Hepatocyte (in vitro differentiated cells): ENCODE data around the gene CYLD. TPM values are rescaled to one million over a fixed set of nuclear protein-coding genes. Genes with fewer than 3 reads are reported as not detected.

Experiments used
- DNase-seq: peaks from one replicate; pipeline ENCODE4 v3.0.0-alpha.2; 2016; ENCODE audit warnings: low spot score
- H2AFZ ChIP-seq: fragments of 200-600 bp; sonication (generic); 2 replicates; pipeline ENCODE4 v1.6.0; 2016; ENCODE audit warnings: antibody characterized with exemption, mild to moderate bottlenecking
- H3K27ac ChIP-seq: fragments of 200-600 bp; sonication (generic); 2 replicates; pipeline ENCODE4 v1.5.1; 2016; ENCODE audit warnings: mild to moderate bottlenecking
- H3K27me3 ChIP-seq: fragments of 200-600 bp; sonication (generic); 2 replicates; pipeline ENCODE4 v1.6.1; 2016
- H3K36me3 ChIP-seq: fragments of 200-600 bp; sonication (generic); replicated peaks from 2 replicates; pipeline ENCODE4 v1.5.1; 2016; ENCODE audit warnings: low read depth; ENCODE audit not compliant: insufficient read depth
- H3K4me1 ChIP-seq: fragments of 200-600 bp; sonication (generic); 2 replicates; pipeline ENCODE4 v1.5.1; 2016; ENCODE audit warnings: mild to moderate bottlenecking, moderate library complexity; ENCODE audit not compliant: insufficient read depth
- H3K4me2 ChIP-seq: fragments of 200-600 bp; sonication (generic); 2 replicates; pipeline ENCODE4 v1.6.0; 2016
- H3K4me3 ChIP-seq: fragments of 200-600 bp; sonication (generic); 2 replicates; pipeline ENCODE4 v1.5.1; 2016; ENCODE audit warnings: mild to moderate bottlenecking
- H3K79me2 ChIP-seq: fragments of 200-600 bp; sonication (generic); 2 replicates; pipeline ENCODE4 v1.6.0; 2017; ENCODE audit warnings: mild to moderate bottlenecking
- H3K9me2 ChIP-seq: fragments of 200-600 bp; sonication (generic); replicated peaks from 2 replicates; pipeline ENCODE4 v1.6.0; 2017; ENCODE audit warnings: mild to moderate bottlenecking; ENCODE audit not compliant: insufficient read depth
- H3K9me3 ChIP-seq: fragments of 200-600 bp; sonication (generic); 2 replicates; pipeline ENCODE4 v1.5.1; 2016; ENCODE audit warnings: low read depth, mild to moderate bottlenecking
- H4K20me1 ChIP-seq: fragments of 200-600 bp; sonication (generic); 2 replicates; pipeline ENCODE4 v1.6.0; 2016; ENCODE audit warnings: mild to moderate bottlenecking; ENCODE audit not compliant: insufficient read depth, poor library complexity, severe bottlenecking
- EZH2 ChIP-seq: fragments of 200-600 bp; sonication (generic); IDR thresholded peaks from 2 replicates; pipeline ENCODE4 v1.6.1; 2016; ENCODE audit warnings: antibody characterized with exemption, mild to moderate bottlenecking, borderline replicate concordance
- EZH2phosphoT487 ChIP-seq: fragments of 200-600 bp; sonication (generic); IDR thresholded peaks from one replicate; pipeline ENCODE4 v1.6.1; 2018; ENCODE audit warnings: antibody characterized with exemption, mild to moderate bottlenecking, low read depth, moderate library complexity; ENCODE audit not compliant: unreplicated experiment, severe bottlenecking
- WGBS: methylation state at CpG from one replicate; pipeline ENCODE4 v1.1.6; 2016; ENCODE audit warnings: low lambda C conversion rate; ENCODE audit errors: missing lambda C conversion rate; 5-methylcytosine and 5-hydroxymethylcytosine counted together
- polyA plus RNA-seq: library from polyadenylated mRNA; unstranded; fragments of >200 nt; fragmentation: Nextera tagmentation; extraction: Ambion mirVana; gene quantifications from 2 replicates; pipeline ENCODE4 v1.2.1, GENCODE V29; 2016
- total RNA-seq: library from RNA; depleted of rRNA; stranded (reverse); fragments of >200 nt; gene quantifications from 2 replicates; pipeline ENCODE4 v1.2.3, GENCODE V29; 2014
- TF ChIP-seq, protein P1 (sequence below): fragments of 200-600 bp; sonication (generic); IDR thresholded peaks from 2 replicates; pipeline ENCODE4 v1.5.1; 2016; ENCODE audit warnings: antibody characterized with exemption, mild to moderate bottlenecking; ENCODE audit not compliant: poor library complexity

The CYLD gene
- total and polyA plus RNA-seq, 2 experiments from 2014 or later, result 9.9 to 17.8 TPM

DNA sequence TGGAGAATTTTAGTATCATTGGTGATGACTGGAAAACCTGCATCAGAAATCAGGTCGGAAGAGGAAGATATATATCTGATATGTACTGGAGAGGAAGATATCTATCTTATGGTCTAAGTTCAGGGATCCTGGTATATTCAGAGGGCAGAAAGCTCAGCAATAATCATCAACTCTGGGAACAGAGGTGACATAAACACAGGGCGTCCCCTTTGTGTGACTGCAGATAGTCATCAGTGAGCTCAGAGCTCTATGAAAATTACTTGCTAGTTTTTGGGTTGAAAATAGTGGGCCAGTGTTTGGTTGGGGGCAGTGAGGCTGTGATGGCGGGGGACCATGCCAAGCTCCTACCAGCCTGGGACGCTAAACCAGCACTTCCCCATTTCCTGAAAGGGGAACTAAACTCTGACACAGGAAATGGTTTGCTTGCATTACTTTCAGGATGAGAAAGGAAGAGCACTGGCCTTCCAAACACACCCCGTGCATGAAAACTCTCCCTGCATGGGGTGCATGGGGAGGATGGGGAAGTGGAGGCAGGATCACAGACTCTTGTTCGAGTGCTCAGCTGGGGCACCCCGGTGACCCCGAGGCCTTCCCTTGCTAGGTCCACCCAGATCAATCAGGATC, 32.7 kb upstream of the CYLD start:
- TF ChIP-seq EZH2phosphoT487, result no peak
- TF ChIP-seq, protein P1, sequence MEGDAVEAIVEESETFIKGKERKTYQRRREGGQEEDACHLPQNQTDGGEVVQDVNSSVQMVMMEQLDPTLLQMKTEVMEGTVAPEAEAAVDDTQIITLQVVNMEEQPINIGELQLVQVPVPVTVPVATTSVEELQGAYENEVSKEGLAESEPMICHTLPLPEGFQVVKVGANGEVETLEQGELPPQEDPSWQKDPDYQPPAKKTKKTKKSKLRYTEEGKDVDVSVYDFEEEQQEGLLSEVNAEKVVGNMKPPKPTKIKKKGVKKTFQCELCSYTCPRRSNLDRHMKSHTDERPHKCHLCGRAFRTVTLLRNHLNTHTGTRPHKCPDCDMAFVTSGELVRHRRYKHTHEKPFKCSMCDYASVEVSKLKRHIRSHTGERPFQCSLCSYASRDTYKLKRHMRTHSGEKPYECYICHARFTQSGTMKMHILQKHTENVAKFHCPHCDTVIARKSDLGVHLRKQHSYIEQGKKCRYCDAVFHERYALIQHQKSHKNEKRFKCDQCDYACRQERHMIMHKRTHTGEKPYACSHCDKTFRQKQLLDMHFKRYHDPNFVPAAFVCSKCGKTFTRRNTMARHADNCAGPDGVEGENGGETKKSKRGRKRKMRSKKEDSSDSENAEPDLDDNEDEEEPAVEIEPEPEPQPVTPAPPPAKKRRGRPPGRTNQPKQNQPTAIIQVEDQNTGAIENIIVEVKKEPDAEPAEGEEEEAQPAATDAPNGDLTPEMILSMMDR, result no peak
- Histone ChIP-seq H2AFZ (no peak overlapping the region), H3K79me2 (no peaks in the 10 kb centered on the region), H3K4me1 (peaks cover 16% of the 10 kb centered on the region), H3K27me3 (no peaks in the 10 kb centered on the region), H3K9me3 (no peaks in the 10 kb centered on the region), H3K27ac (no peak overlapping the region), H3K4me2 (no peak overlapping the region), H4K20me1 (no peaks in the 10 kb centered on the region), H3K9me2 (no peaks in the 10 kb centered on the region), H3K4me3 (no peak overlapping the region), H3K36me3 (no peaks in the 10 kb centered on the region)
- 83% methylated on average over 8 of the region's 8 CpGs for WGBS
- no peak for DNase-seq

DNA sequence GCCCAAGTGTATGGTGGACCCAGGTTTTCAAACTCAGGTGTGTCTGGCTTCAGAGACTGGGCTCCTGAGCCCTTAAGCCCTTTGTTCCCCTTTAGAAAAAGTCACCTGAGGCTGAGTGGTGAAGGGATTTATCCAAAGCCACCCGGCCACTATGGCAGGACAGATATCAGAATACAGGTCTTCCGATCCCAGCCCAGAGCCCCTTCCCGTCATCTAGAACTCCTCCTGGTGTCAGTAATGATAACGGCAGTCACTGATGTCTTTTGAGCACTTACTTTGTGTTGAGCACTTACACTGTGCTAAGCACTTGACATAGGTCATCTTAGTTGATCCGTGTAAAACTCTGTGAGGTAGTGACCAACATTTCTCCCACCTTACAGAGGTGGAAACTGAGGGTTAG, 31.9 kb upstream of the CYLD start:
- TF ChIP-seq EZH2 (no peak), EZH2phosphoT487 (no peak)
- TF ChIP-seq, protein P1, result no peak
- Histone ChIP-seq H3K27me3 (no peaks in the 10 kb centered on the region), H3K9me2 (no peaks in the 10 kb centered on the region), H3K9me3 (no peaks in the 10 kb centered on the region), H4K20me1 (no peaks in the 10 kb centered on the region), H3K79me2 (no peaks in the 10 kb centered on the region), H3K4me3 (no peak overlapping the region), H3K4me1 (peaks cover 22% of the 10 kb centered on the region), H2AFZ (no peak overlapping the region), H3K36me3 (no peaks in the 10 kb centered on the region), H3K4me2 (no peak overlapping the region), H3K27ac (no peak overlapping the region)
- no peak for DNase-seq
- 87% methylated on average over 5 of the region's 5 CpGs for WGBS

DNA sequence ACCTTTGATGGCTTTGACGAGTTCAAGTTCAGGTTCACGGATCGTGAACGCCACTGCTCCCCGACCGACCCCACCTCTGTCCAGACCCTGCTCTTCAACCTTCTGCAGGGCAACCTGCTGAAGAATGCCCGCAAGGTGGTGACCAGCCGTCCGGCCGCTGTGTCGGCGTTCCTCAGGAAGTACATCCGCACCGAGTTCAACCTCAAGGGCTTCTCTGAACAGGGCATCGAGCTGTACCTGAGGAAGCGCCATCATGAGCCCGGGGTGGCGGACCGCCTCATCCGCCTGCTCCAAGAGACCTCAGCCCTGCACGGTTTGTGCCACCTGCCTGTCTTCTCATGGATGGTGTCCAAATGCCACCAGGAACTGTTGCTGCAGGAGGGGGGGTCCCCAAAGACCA, 30.8 kb upstream of the CYLD start:
- WGBS, result 96% methylated on average over 21 of the region's 21 CpGs
- H3K27me3 ChIP-seq, result no peaks in the 10 kb centered on the region
- no peak for DNase-seq
- no peak overlapping the region for H3K27ac ChIP-seq
- H2AFZ ChIP-seq, result no peak overlapping the region
- no peaks in the 10 kb centered on the region for H4K20me1 ChIP-seq
- peaks cover 23% of the 10 kb centered on the region for H3K4me1 ChIP-seq
- H3K9me2 ChIP-seq, result no peaks in the 10 kb centered on the region
- H3K4me3 ChIP-seq, result no peak overlapping the region
- TF ChIP-seq EZH2 (no peak), EZH2phosphoT487 (no peak)
- TF ChIP-seq, protein P1, result no peak
- no peak overlapping the region for H3K4me2 ChIP-seq
- H3K36me3 ChIP-seq, result no peaks in the 10 kb centered on the region
- no peaks in the 10 kb centered on the region for H3K9me3 ChIP-seq
- no peaks in the 10 kb centered on the region for H3K79me2 ChIP-seq
